Activated CD4-positive, alpha-beta T cell treated with anti-CD3 and anti-CD28 coated beads, Interleukin-2, amount 50 U/mL, for 24 hours (primary cell): ENCODE data around the gene SPSB1.

Experiments used
- DNase-seq, 2 donors: peaks; one replicate each; pipeline ENCODE4 v3.0.0-alpha.2; 2020; ENCODE audit warnings: low read depth in 1 of 2, low spot score in 1 of 2

SPSB1 gene

GRCh38 chr1:9258629-9259028 lies 34.1 kb upstream of the SPSB1 start:
- no peak for DNase-seq

- DNase-seq: no peak
Observed at GRCh38 chr1:9260059-9260766, 32.5 kb upstream of the SPSB1 start.

GRCh38 chr1:9261496-9261895 lies 31.2 kb upstream of the SPSB1 start:
- DNase-seq: no peak

- no peak for DNase-seq
Observed at GRCh38 chr1:9262096-9262986, 30.4 kb upstream of the SPSB1 start.

GRCh38 chr1:9263276-9263855 lies 29.3 kb upstream of the SPSB1 start:
- DNase-seq: no peak

GRCh38 chr1:9263984-9264872 lies 28.5 kb upstream of the SPSB1 start:
- DNase-seq: no peak

- DNase-seq: no peak
Observed at GRCh38 chr1:9265037-9265436, 27.7 kb upstream of the SPSB1 start.

GRCh38 chr1:9265968-9266367 lies 26.7 kb upstream of the SPSB1 start:
- no peak for DNase-seq

- DNase-seq: no peak
Observed at GRCh38 chr1:9267352-9267686, 25.4 kb upstream of the SPSB1 start.

- no peak for DNase-seq
Observed at GRCh38 chr1:9267827-9268581, 24.7 kb upstream of the SPSB1 start.

GRCh38 chr1:9269078-9269501 lies 23.6 kb upstream of the SPSB1 start:
- no peak for DNase-seq

- no peak for DNase-seq
Observed at GRCh38 chr1:9269721-9270120, 23.0 kb upstream of the SPSB1 start.

- no peak for DNase-seq
Observed at GRCh38 chr1:9270290-9270883, 22.3 kb upstream of the SPSB1 start.

- no peak for DNase-seq
Observed at GRCh38 chr1:9271283-9271682, 21.4 kb upstream of the SPSB1 start.

GRCh38 chr1:9271861-9272595 lies 20.7 kb upstream of the SPSB1 start:
- no peak for DNase-seq

- no peak for DNase-seq
Observed at GRCh38 chr1:9273177-9273576, 19.5 kb upstream of the SPSB1 start.

- DNase-seq: no peak
Observed at GRCh38 chr1:9275161-9275560, 17.5 kb upstream of the SPSB1 start.

GRCh38 chr1:9275567-9276034 lies 17.1 kb upstream of the SPSB1 start:
- peak; percentile 43 to 73 for DNase-seq

GRCh38 chr1:9278116-9278515 lies 14.6 kb upstream of the SPSB1 start:
- no peak for DNase-seq
